ENCODE results near the gene GATA5. TPM values are rescaled to one million over a fixed set of nuclear protein-coding genes. Genes with fewer than 3 reads are reported as not detected.

GATA5 gene
- total RNA-seq, 2 donors from 2014 or later, result 2.5 to 6.7 TPM

- H3K4me1 Mint-ChIP-seq, result no peaks in the 10 kb centered on the region
- no peak overlapping the region for H3K27ac Mint-ChIP-seq
- no peaks in the 10 kb centered on the region for H3K4me1 ChIP-seq (ENCODE audit: control insufficient read depth, insufficient read depth, low read length)
- 87 to 91% methylated on average over 8 to 19 of the region's 19 CpGs for WGBS, 2 experiments (ENCODE audit: insufficient coverage in 1 of 2, insufficient read length in 1 of 2)
- no peak for TF ChIP-seq CTCF (conservative IDR thresholded peaks at IDR 0.05)
- no peaks in the 10 kb centered on the region for H3K27me3 ChIP-seq (ENCODE audit: control insufficient read depth, insufficient read depth, low read length, poor library complexity, severe bottlenecking)
- H3K9ac ChIP-seq (ENCODE audit: extremely low read depth, low read length, poor library complexity, severe bottlenecking), result no peak overlapping the region
- no peak overlapping the region for H3K4me3 Mint-ChIP-seq
- H3K4me3 ChIP-seq (ENCODE audit: low read length), result no peak overlapping the region
- DNase-seq, result no peak
- H3K27ac ChIP-seq (ENCODE audit: low read depth, low read length), result no peak overlapping the region
- no peaks in the 10 kb centered on the region for H3K27me3 Mint-ChIP-seq (ENCODE audit: insufficient read depth)
- H3K36me3 ChIP-seq (ENCODE audit: control insufficient read depth, insufficient read depth, low read length), result no peaks in the 10 kb centered on the region
- H3K9me3 Mint-ChIP-seq, result no peaks in the 10 kb centered on the region
- no peaks in the 10 kb centered on the region for H3K9me3 ChIP-seq (ENCODE audit: control insufficient read depth, low read length)
- no peaks in the 10 kb centered on the region for H3K36me3 Mint-ChIP-seq (ENCODE audit: low read depth)
Measured at GRCh38 chr20:62418709-62419487, 56.9 kb downstream of the GATA5 start.

- H3K4me3 Mint-ChIP-seq, result no peak overlapping the region
- H3K4me1 Mint-ChIP-seq, result no peaks in the 10 kb centered on the region
- Histone ChIP-seq H3K9me3 (ENCODE audit: control insufficient read depth, low read length) (no peaks in the 10 kb centered on the region), H3K27me3 (ENCODE audit: control insufficient read depth, insufficient read depth, low read length, poor library complexity, severe bottlenecking) (no peaks in the 10 kb centered on the region), H3K27ac (ENCODE audit: low read depth, low read length) (no peak overlapping the region), H3K9ac (ENCODE audit: extremely low read depth, low read length, poor library complexity, severe bottlenecking) (no peak overlapping the region), H3K4me3 (ENCODE audit: low read length) (no peak overlapping the region), H3K36me3 (ENCODE audit: control insufficient read depth, insufficient read depth, low read length) (no peaks in the 10 kb centered on the region), H3K4me1 (ENCODE audit: control insufficient read depth, insufficient read depth, low read length) (no peaks in the 10 kb centered on the region)
- no peaks in the 10 kb centered on the region for H3K36me3 Mint-ChIP-seq (ENCODE audit: low read depth)
- H3K27ac Mint-ChIP-seq, result no peak overlapping the region
- TF ChIP-seq CTCF (conservative IDR thresholded peaks at IDR 0.05), result no peak
- H3K9me3 Mint-ChIP-seq, result no peaks in the 10 kb centered on the region
- WGBS, 2 experiments (ENCODE audit: insufficient coverage in 1 of 2, insufficient read length in 1 of 2), result 91 to 92% methylated on average over 15 to 25 of the region's 25 CpGs
- no peaks in the 10 kb centered on the region for H3K27me3 Mint-ChIP-seq (ENCODE audit: insufficient read depth)
- no peak for DNase-seq
Measured at GRCh38 chr20:62417981-62418708, 57.6 kb downstream of the GATA5 start.

- H3K4me1 Mint-ChIP-seq, result no peaks in the 10 kb centered on the region
- H3K27ac ChIP-seq (ENCODE audit: low read depth, low read length), result no peak overlapping the region
- no peaks in the 10 kb centered on the region for H3K27me3 ChIP-seq (ENCODE audit: control insufficient read depth, insufficient read depth, low read length, poor library complexity, severe bottlenecking)
- WGBS, 2 experiments (ENCODE audit: insufficient coverage in 1 of 2, insufficient read length in 1 of 2), result 90 to 92% methylated on average over 20 to 42 of the region's 43 CpGs
- H3K4me3 Mint-ChIP-seq, result no peak overlapping the region
- H3K9me3 ChIP-seq (ENCODE audit: control insufficient read depth, low read length), result no peaks in the 10 kb centered on the region
- H3K36me3 ChIP-seq (ENCODE audit: control insufficient read depth, insufficient read depth, low read length), result no peaks in the 10 kb centered on the region
- no peak for DNase-seq
- no peaks in the 10 kb centered on the region for H3K4me1 ChIP-seq (ENCODE audit: control insufficient read depth, insufficient read depth, low read length)
- TF ChIP-seq CTCF (conservative IDR thresholded peaks at IDR 0.05), result no peak
- H3K27me3 Mint-ChIP-seq (ENCODE audit: insufficient read depth), result no peaks in the 10 kb centered on the region
- H3K9ac ChIP-seq (ENCODE audit: extremely low read depth, low read length, poor library complexity, severe bottlenecking), result no peak overlapping the region
- no peak overlapping the region for H3K4me3 ChIP-seq (ENCODE audit: low read length)
- no peaks in the 10 kb centered on the region for H3K9me3 Mint-ChIP-seq
- H3K27ac Mint-ChIP-seq, result no peak overlapping the region
- no peaks in the 10 kb centered on the region for H3K36me3 Mint-ChIP-seq (ENCODE audit: low read depth)
Measured at GRCh38 chr20:62416651-62417637, 58.9 kb downstream of the GATA5 start.
